ENCODE data around the gene HSD17B3. TPM values are rescaled to one million over a fixed set of nuclear protein-coding genes. Genes with fewer than 3 reads are reported as not detected.

HSD17B3 gene
- total RNA-seq, 1 donor from 2014 or later, result not detected

DNA sequence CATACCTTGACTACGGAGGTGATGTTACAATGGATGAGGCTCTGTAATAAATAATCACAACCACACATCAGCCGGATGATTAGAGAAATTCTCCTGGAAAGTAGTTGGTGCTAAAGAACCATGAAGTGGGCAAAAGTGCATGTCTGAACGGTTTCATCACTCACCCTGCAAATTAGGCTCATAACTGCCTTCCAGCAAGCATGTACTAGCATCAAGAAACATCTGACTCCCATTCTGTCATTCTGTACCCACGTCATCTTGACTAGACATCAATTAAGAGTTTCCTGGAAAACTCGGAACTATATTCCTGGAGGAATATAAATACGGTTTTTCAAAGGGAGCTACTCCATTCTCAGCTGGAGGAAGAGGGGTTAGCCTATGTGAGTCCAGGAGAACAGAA lies 52.2 kb downstream of the HSD17B3 start:
- Mint-ChIP-seq H3K36me3 (ENCODE audit: low read depth) (no peaks in the 10 kb centered on the region), H3K27ac (no peak overlapping the region), H3K9me3 (no peaks in the 10 kb centered on the region), H3K4me1 (no peaks in the 10 kb centered on the region), H3K27me3 (peaks cover 15% of the 10 kb centered on the region), H3K4me3 (no peak overlapping the region)
- intact Hi-C loops (cut with micrococcal nuclease), result no loop called here
- ATAC-seq (ENCODE audit: low read depth) (no peak), DNase-seq (no peak)
- CTCF ChIA-PET, result no interaction called here
- no peak for TF ChIP-seq CTCF (IDR thresholded peaks at IDR 0.05)
- POLR2A ChIA-PET, result no interaction called here

DNA sequence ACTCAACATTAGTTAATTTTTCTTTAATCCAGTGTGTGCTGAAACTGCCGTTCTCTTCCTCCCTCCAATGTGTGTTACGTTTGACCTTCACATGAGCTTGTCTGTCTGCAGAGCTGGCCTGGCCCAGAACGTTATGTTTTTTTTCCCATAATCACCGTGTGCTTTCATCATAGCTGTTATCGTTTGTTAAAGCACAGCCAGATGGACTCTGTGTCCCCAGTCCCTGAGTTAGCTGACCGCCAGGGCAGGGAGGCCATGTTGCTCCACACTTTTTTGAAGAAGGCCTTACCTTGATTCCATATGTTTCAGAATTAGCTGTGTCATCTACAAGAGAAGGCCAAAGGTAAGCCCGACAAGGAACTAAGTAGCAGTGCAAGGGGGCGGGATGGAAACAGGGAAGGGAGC lies 55.7 kb downstream of the HSD17B3 start:
- Mint-ChIP-seq H3K27ac (no peak overlapping the region), H3K4me3 (no peak overlapping the region), H3K36me3 (ENCODE audit: low read depth) (no peaks in the 10 kb centered on the region), H3K4me1 (no peaks in the 10 kb centered on the region), H3K27me3 (peaks cover 19% of the 10 kb centered on the region), H3K9me3 (no peaks in the 10 kb centered on the region)
- TF ChIP-seq CTCF (IDR thresholded peaks at IDR 0.05), result no peak
- DNase-seq, result no peak
- ChIA-PET CTCF (interaction anchor here (1.6 kb wide), 1 partner anchor 14 kb away, joined by 3 read pairs; no protein-coding TSS in a partner anchor), POLR2A (no interaction called here)
- ATAC-seq (ENCODE audit: low read depth), result no peak
- intact Hi-C loops (cut with micrococcal nuclease), result no loop called here

- H3K4me3 Mint-ChIP-seq, result no peak overlapping the region
- intact Hi-C loops (cut with micrococcal nuclease), result no loop called here
- H3K36me3 Mint-ChIP-seq (ENCODE audit: low read depth), result no peaks in the 10 kb centered on the region
- H3K4me1 Mint-ChIP-seq, result no peaks in the 10 kb centered on the region
- no peak for DNase-seq
- ChIA-PET CTCF (interaction anchor here (1.6 kb wide), 1 partner anchor 15 kb away, joined by 3 read pairs; no protein-coding TSS in a partner anchor), POLR2A (no interaction called here)
- no peaks in the 10 kb centered on the region for H3K9me3 Mint-ChIP-seq
- ATAC-seq (ENCODE audit: low read depth), result no peak
- H3K27me3 Mint-ChIP-seq, result peaks cover 22% of the 10 kb centered on the region
- no peak for TF ChIP-seq CTCF (IDR thresholded peaks at IDR 0.05)
- H3K27ac Mint-ChIP-seq, result no peak overlapping the region
Measured at GRCh38 chr9:96245399-96245798, 56.6 kb downstream of the HSD17B3 start.

GRCh38 chr9:96243778-96244177 lies 58.2 kb downstream of the HSD17B3 start:
- CTCF ChIA-PET, result no interaction called here
- peaks cover 18% of the 10 kb centered on the region for H3K27me3 Mint-ChIP-seq
- intact Hi-C loops (cut with micrococcal nuclease), result no loop called here
- TF ChIP-seq CTCF (IDR thresholded peaks at IDR 0.05), result no peak
- POLR2A ChIA-PET, result no interaction called here
- no peak overlapping the region for H3K4me3 Mint-ChIP-seq
- no peaks in the 10 kb centered on the region for H3K4me1 Mint-ChIP-seq
- ATAC-seq (ENCODE audit: low read depth), result no peak
- no peak for DNase-seq
- no peaks in the 10 kb centered on the region for H3K9me3 Mint-ChIP-seq
- H3K27ac Mint-ChIP-seq, result no peak overlapping the region
- no peaks in the 10 kb centered on the region for H3K36me3 Mint-ChIP-seq (ENCODE audit: low read depth)

DNA sequence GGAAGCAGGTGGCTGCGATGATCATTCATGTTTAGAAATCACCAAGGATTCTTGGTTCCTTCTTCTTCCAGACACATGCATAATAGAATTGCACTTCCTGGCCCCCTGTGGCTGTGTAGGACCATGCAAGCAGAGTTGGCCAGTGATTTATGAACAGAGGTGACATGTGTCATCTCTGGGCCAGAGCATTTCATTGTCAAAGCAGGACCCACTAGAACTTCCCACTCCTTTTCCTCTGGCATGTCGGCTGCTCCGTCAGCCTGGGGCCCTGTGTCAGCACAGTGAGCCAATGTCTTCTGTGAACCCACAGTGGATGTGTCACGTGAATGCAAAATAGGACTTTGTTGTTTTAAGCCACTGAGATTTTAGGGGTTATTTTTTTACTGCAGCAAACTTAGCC lies 59.2 kb downstream of the HSD17B3 start:
- ChIA-PET POLR2A (no interaction called here), CTCF (no interaction called here)
- Mint-ChIP-seq H3K27me3 (peaks cover 21% of the 10 kb centered on the region), H3K27ac (no peak overlapping the region), H3K4me3 (no peak overlapping the region), H3K36me3 (ENCODE audit: low read depth) (no peaks in the 10 kb centered on the region), H3K9me3 (no peaks in the 10 kb centered on the region), H3K4me1 (no peaks in the 10 kb centered on the region)
- DNase-seq (no peak), ATAC-seq (ENCODE audit: low read depth) (no peak)
- no peak for TF ChIP-seq CTCF (IDR thresholded peaks at IDR 0.05)
- intact Hi-C loops (cut with micrococcal nuclease), result no loop called here

Data from activated B cell treated with CpG ODN at 0.5 μM for 24 hours (primary cell).